Measurements from ENCODE around the gene NFE2L3. TPM values are rescaled to one million over a fixed set of nuclear protein-coding genes. Genes with fewer than 3 reads are reported as not detected.
"Not testable (repeated sequence)": the region's sequence is repeated elsewhere in the genome, so short reads cannot be mapped to it uniquely, and the experiment has no call there.

The NFE2L3 gene
- total RNA-seq, 2 experiments from 2014 or later = 9.7 to 10.4 TPM

- POLR2A ChIA-PET = interaction anchor here (0.6 kb wide), 1 partner anchor 68 kb away, joined by 4 read pairs; no protein-coding TSS in a partner anchor
- Mint-ChIP-seq H3K4me1 (ENCODE audit: low read depth) (no peaks in the 10 kb centered on the region), H3K27me3 (ENCODE audit: low read depth) (peaks cover 21% of the 10 kb centered on the region), H3K27ac (no peak overlapping the region), H3K4me3 (no peak overlapping the region), H3K9me3 (ENCODE audit: insufficient read depth) (no peaks in the 10 kb centered on the region), H3K36me3 (ENCODE audit: low read depth) (no peaks in the 10 kb centered on the region)
- no peak for DNase-seq
- CTCF ChIA-PET = interaction anchor here (0.7 to 5.6 kb wide), 5 partner anchors 10 to 239 kb away, joined by 3 to 29 read pairs (median 3); no protein-coding TSS in a partner anchor
- ATAC-seq = no peak
These were observed 20.9 kb upstream of the NFE2L3 start for GRCh38 chr7:26131056-26131589.

GRCh38 chr7:26135076-26135475 is 16.9 kb upstream of the NFE2L3 start:
- Mint-ChIP-seq H3K4me1 (ENCODE audit: low read depth) (no peaks in the 10 kb centered on the region), H3K9me3 (ENCODE audit: insufficient read depth) (no peaks in the 10 kb centered on the region), H3K4me3 (no peak overlapping the region), H3K36me3 (ENCODE audit: low read depth) (no peaks in the 10 kb centered on the region), H3K27ac (no peak overlapping the region), H3K27me3 (ENCODE audit: low read depth) (peaks cover 18% of the 10 kb centered on the region)
- POLR2A ChIA-PET = no interaction called here
- ATAC-seq (no peak), DNase-seq (no peak)
- CTCF ChIA-PET = interaction anchor here (4.0 kb wide), 1 partner anchor 44 kb away, joined by 15 read pairs; no protein-coding TSS in a partner anchor

GRCh38 chr7:26135551-26135950 is 16.4 kb upstream of the NFE2L3 start:
- H3K9me3 Mint-ChIP-seq (ENCODE audit: insufficient read depth) = no peaks in the 10 kb centered on the region
- no peaks in the 10 kb centered on the region for H3K4me1 Mint-ChIP-seq (ENCODE audit: low read depth)
- no peaks in the 10 kb centered on the region for H3K36me3 Mint-ChIP-seq (ENCODE audit: low read depth)
- CTCF ChIA-PET = interaction anchor here (4.0 kb wide), 1 partner anchor 45 kb away, joined by 15 read pairs; no protein-coding TSS in a partner anchor
- H3K27me3 Mint-ChIP-seq (ENCODE audit: low read depth) = peaks cover 18% of the 10 kb centered on the region
- no peak overlapping the region for H3K27ac Mint-ChIP-seq
- DNase-seq (no peak), ATAC-seq (no peak)
- POLR2A ChIA-PET = no interaction called here
- no peak overlapping the region for H3K4me3 Mint-ChIP-seq

GRCh38 chr7:26136831-26137230 is 15.2 kb upstream of the NFE2L3 start:
- Mint-ChIP-seq H3K4me3 (no peak overlapping the region), H3K4me1 (ENCODE audit: low read depth) (no peaks in the 10 kb centered on the region), H3K36me3 (ENCODE audit: low read depth) (no peaks in the 10 kb centered on the region), H3K9me3 (ENCODE audit: insufficient read depth) (no peaks in the 10 kb centered on the region), H3K27ac (no peak overlapping the region), H3K27me3 (ENCODE audit: low read depth) (peaks cover 16% of the 10 kb centered on the region)
- ChIA-PET POLR2A (no interaction called here), CTCF (interaction anchor here (4.0 kb wide), 1 partner anchor 46 kb away, joined by 15 read pairs; no protein-coding TSS in a partner anchor)
- no peak for ATAC-seq
- DNase-seq = no peak

GRCh38 chr7:26140380-26140779 is 11.6 kb upstream of the NFE2L3 start:
- Mint-ChIP-seq H3K27me3 (ENCODE audit: low read depth) (peaks cover 6% of the 10 kb centered on the region), H3K36me3 (ENCODE audit: low read depth) (no peaks in the 10 kb centered on the region), H3K4me3 (no peak overlapping the region), H3K27ac (no peak overlapping the region), H3K9me3 (ENCODE audit: insufficient read depth) (no peaks in the 10 kb centered on the region), H3K4me1 (ENCODE audit: low read depth) (no peaks in the 10 kb centered on the region)
- ATAC-seq (no peak), DNase-seq (no peak)
- ChIA-PET POLR2A (no interaction called here), CTCF (interaction anchor here (0.7 kb wide), 1 partner anchor 36 kb away, joined by 3 read pairs; no protein-coding TSS in a partner anchor)

GRCh38 chr7:26141077-26141476 is 10.9 kb upstream of the NFE2L3 start:
- Mint-ChIP-seq H3K9me3 (ENCODE audit: insufficient read depth) (no peaks in the 10 kb centered on the region), H3K4me1 (ENCODE audit: low read depth) (no peaks in the 10 kb centered on the region), H3K27me3 (ENCODE audit: low read depth) (peaks cover 4% of the 10 kb centered on the region), H3K27ac (no peak overlapping the region), H3K4me3 (no peak overlapping the region), H3K36me3 (ENCODE audit: low read depth) (no peaks in the 10 kb centered on the region)
- ChIA-PET POLR2A (no interaction called here), CTCF (interaction anchor here (0.7 kb wide), 1 partner anchor 37 kb away, joined by 3 read pairs; no protein-coding TSS in a partner anchor)
- ATAC-seq (no peak), DNase-seq (no peak)

- DNase-seq = no peak
- peaks cover 4% of the 10 kb centered on the region for H3K27me3 Mint-ChIP-seq (ENCODE audit: low read depth)
- ChIA-PET CTCF (interaction anchor here (1.4 to 1.8 kb wide), 2 partner anchors 10 to 65 kb away, joined by 3 to 4 read pairs; no protein-coding TSS in a partner anchor), POLR2A (interaction anchor here (1.1 kb wide), 1 partner anchor 40 kb away, joined by 3 read pairs; no protein-coding TSS in a partner anchor)
- no peaks in the 10 kb centered on the region for H3K9me3 Mint-ChIP-seq (ENCODE audit: insufficient read depth)
- H3K36me3 Mint-ChIP-seq (ENCODE audit: low read depth) = no peaks in the 10 kb centered on the region
- no peak overlapping the region for H3K4me3 Mint-ChIP-seq
- no peak overlapping the region for H3K27ac Mint-ChIP-seq
- H3K4me1 Mint-ChIP-seq (ENCODE audit: low read depth) = no peaks in the 10 kb centered on the region
- no peak for ATAC-seq
These were observed 8.5 kb upstream of the NFE2L3 start for GRCh38 chr7:26143298-26144048.

- ATAC-seq = no peak
- Mint-ChIP-seq H3K27ac (no peak overlapping the region), H3K36me3 (ENCODE audit: low read depth) (no peaks in the 10 kb centered on the region), H3K9me3 (ENCODE audit: insufficient read depth) (no peaks in the 10 kb centered on the region), H3K27me3 (ENCODE audit: low read depth) (peaks cover 4% of the 10 kb centered on the region), H3K4me3 (no peak overlapping the region), H3K4me1 (ENCODE audit: low read depth) (no peaks in the 10 kb centered on the region)
- no peak for DNase-seq
- CTCF ChIA-PET = interaction anchor here (1.4 to 1.5 kb wide), 2 partner anchors 54 to 66 kb away, joined by 3 read pairs; no protein-coding TSS in a partner anchor
- POLR2A ChIA-PET = interaction anchor here (0.7 kb wide), 1 partner anchor 59 kb away, joined by 3 read pairs; no protein-coding TSS in a partner anchor
These were observed 7.6 kb upstream of the NFE2L3 start for GRCh38 chr7:26144184-26145080.

GRCh38 chr7:26145238-26145637 is 6.8 kb upstream of the NFE2L3 start:
- Mint-ChIP-seq H3K9me3 (ENCODE audit: insufficient read depth) (no peaks in the 10 kb centered on the region), H3K36me3 (ENCODE audit: low read depth) (no peaks in the 10 kb centered on the region), H3K4me1 (ENCODE audit: low read depth) (peaks cover 5% of the 10 kb centered on the region), H3K27ac (no peak overlapping the region), H3K27me3 (ENCODE audit: low read depth) (peaks cover 4% of the 10 kb centered on the region), H3K4me3 (no peak overlapping the region)
- DNase-seq = no peak
- ATAC-seq = no peak
- ChIA-PET CTCF (interaction anchor here (1.5 kb wide), 1 partner anchor 55 kb away, joined by 3 read pairs; no protein-coding TSS in a partner anchor), POLR2A (no interaction called here)

- no peak overlapping the region for H3K27ac Mint-ChIP-seq
- peaks cover 4% of the 10 kb centered on the region for H3K27me3 Mint-ChIP-seq (ENCODE audit: low read depth)
- ChIA-PET POLR2A (interaction anchor here (1.0 kb wide), 1 partner anchor 42 kb away, joined by 3 read pairs; no protein-coding TSS in a partner anchor), CTCF (interaction anchor here (0.7 kb wide), 1 partner anchor 56 kb away, joined by 3 read pairs; no protein-coding TSS in a partner anchor)
- no peak for ATAC-seq
- no peak for DNase-seq
- no peaks in the 10 kb centered on the region for H3K36me3 Mint-ChIP-seq (ENCODE audit: low read depth)
- H3K9me3 Mint-ChIP-seq (ENCODE audit: insufficient read depth) = no peaks in the 10 kb centered on the region
- H3K4me1 Mint-ChIP-seq (ENCODE audit: low read depth) = peaks cover 22% of the 10 kb centered on the region
- no peak overlapping the region for H3K4me3 Mint-ChIP-seq
These were observed 5.0 kb upstream of the NFE2L3 start for GRCh38 chr7:26147030-26147429.

GRCh38 chr7:26147646-26148306 is 4.2 kb upstream of the NFE2L3 start:
- H3K4me3 Mint-ChIP-seq; CTCF ChIA-PET; H3K27ac Mint-ChIP-seq; ATAC-seq; H3K36me3 Mint-ChIP-seq (ENCODE audit: low read depth); DNase-seq; H3K27me3 Mint-ChIP-seq (ENCODE audit: low read depth); H3K9me3 Mint-ChIP-seq (ENCODE audit: insufficient read depth): not testable (repeated sequence)
- POLR2A ChIA-PET = interaction anchor here (1.0 kb wide), 1 partner anchor 41 kb away, joined by 3 read pairs; no protein-coding TSS in a partner anchor
- H3K4me1 Mint-ChIP-seq (ENCODE audit: low read depth) = peaks cover 22% of the 10 kb centered on the region
